ENCODE results near the gene PCDHB11. TPM values are rescaled to one million over a fixed set of nuclear protein-coding genes. Genes with fewer than 3 reads are reported as not detected.
"Not testable (repeated sequence)": the region's sequence is repeated elsewhere in the genome, so short reads cannot be mapped to it uniquely, and the experiment has no call there.

Gene PCDHB11
- total RNA-seq, 1 experiment from 2014 or later = 14.2 TPM

GRCh38 chr5:141172381-141173204 lies 26.8 kb upstream of the PCDHB11 start, which contains the start of gene PCDHB7:
Gene PCDHB7 (plus strand): TSS chr5:141172644. CDS start chr5:141172836, 192 bp downstream.
- intact Hi-C loops (cut with micrococcal nuclease; ENCODE audit: unreplicated experiment) = no loop called here
- peak; percentile 83 for TF ChIP-seq CTCF (conservative IDR thresholded peaks at IDR 0.05; ENCODE audit: low read depth, low read length)
- TF ChIP-seq EZH2 (IDR thresholded peaks at IDR 0.05; ENCODE audit: borderline replicate concordance, low read depth, low read length, poor library complexity, severe bottlenecking) = no peak
- CTCF ChIA-PET = no interaction called here
- H3K9me3 ChIP-seq (ENCODE audit: low read depth, low read length, poor library complexity, severe bottlenecking) = no peaks in the 10 kb centered on the region
- H3K4me3 ChIP-seq (ENCODE audit: low read depth, low read length, poor library complexity, severe bottlenecking) = peak within 1 kb of the TSS; percentile 16
- DNase-seq (ENCODE audit: low spot score) = peak; percentile 85
- H3K27me3 ChIP-seq (replicated peaks; ENCODE audit: insufficient read depth, low read depth, low read length, poor library complexity) = no peaks in the 10 kb centered on the region
- POLR2A ChIA-PET (ENCODE audit: low non-redundant PET) = no interaction called here
- BruUV-seq (replicated peaks) = TSS peak; percentile 43
- no peak within 1 kb of the TSS for H3K27ac ChIP-seq (ENCODE audit: low read depth, low read length, poor library complexity, severe bottlenecking)
- no peaks in the 10 kb centered on the region for H3K4me1 ChIP-seq (ENCODE audit: insufficient read depth, low read length, poor library complexity, severe bottlenecking)
- H3K36me3 ChIP-seq (ENCODE audit: insufficient read depth, low read length, poor library complexity, severe bottlenecking) = no peaks in the 10 kb centered on the region

GRCh38 chr5:141174291-141175104 lies 24.9 kb upstream of the PCDHB11 start:
- BruUV-seq (replicated peaks); DNase-seq (ENCODE audit: low spot score); H3K4me1 ChIP-seq (ENCODE audit: insufficient read depth, low read length, poor library complexity, severe bottlenecking); H3K27me3 ChIP-seq (replicated peaks; ENCODE audit: insufficient read depth, low read depth, low read length, poor library complexity); H3K27ac ChIP-seq (ENCODE audit: low read depth, low read length, poor library complexity, severe bottlenecking); H3K36me3 ChIP-seq (ENCODE audit: insufficient read depth, low read length, poor library complexity, severe bottlenecking); H3K4me3 ChIP-seq (ENCODE audit: low read depth, low read length, poor library complexity, severe bottlenecking); POLR2A ChIA-PET (ENCODE audit: low non-redundant PET); H3K9me3 ChIP-seq (ENCODE audit: low read depth, low read length, poor library complexity, severe bottlenecking); CTCF ChIA-PET; intact Hi-C loops (cut with micrococcal nuclease; ENCODE audit: unreplicated experiment): not testable (repeated sequence)

DNA sequence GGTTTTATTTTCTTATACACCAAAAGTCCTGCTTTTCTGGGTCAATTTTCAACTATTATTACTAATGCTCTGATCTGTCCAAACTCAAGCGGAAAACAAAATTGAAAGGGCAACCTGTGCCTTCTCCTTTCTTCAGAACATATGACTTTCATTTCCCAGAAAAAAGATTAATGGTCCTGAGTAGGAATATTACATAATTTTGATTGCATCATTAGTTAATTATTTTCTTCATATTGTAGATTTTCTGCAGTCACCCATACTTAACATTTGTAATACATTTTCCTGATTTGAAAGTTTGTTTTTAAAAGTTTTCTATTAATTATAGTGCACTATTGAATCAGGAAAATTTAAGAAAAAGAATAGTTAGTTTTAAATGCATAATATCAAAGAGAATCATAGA lies 23.5 kb upstream of the PCDHB11 start:
- Histone ChIP-seq H3K27ac (ENCODE audit: low read depth, low read length, poor library complexity, severe bottlenecking) (no peak overlapping the region), H3K36me3 (ENCODE audit: insufficient read depth, low read length, poor library complexity, severe bottlenecking) (no peaks in the 10 kb centered on the region), H3K4me1 (ENCODE audit: insufficient read depth, low read length, poor library complexity, severe bottlenecking) (no peaks in the 10 kb centered on the region), H3K9me3 (ENCODE audit: low read depth, low read length, poor library complexity, severe bottlenecking) (no peaks in the 10 kb centered on the region), H3K27me3 (replicated peaks; ENCODE audit: insufficient read depth, low read depth, low read length, poor library complexity) (no peaks in the 10 kb centered on the region), H3K4me3 (ENCODE audit: low read depth, low read length, poor library complexity, severe bottlenecking) (no peak overlapping the region)
- TF ChIP-seq EZH2 (IDR thresholded peaks at IDR 0.05; ENCODE audit: borderline replicate concordance, low read depth, low read length, poor library complexity, severe bottlenecking) = no peak
- TF ChIP-seq CTCF (conservative IDR thresholded peaks at IDR 0.05; ENCODE audit: low read depth, low read length) = no peak
- ChIA-PET CTCF (no interaction called here), POLR2A (ENCODE audit: low non-redundant PET) (no interaction called here)
- intact Hi-C loops (cut with micrococcal nuclease; ENCODE audit: unreplicated experiment) = no loop called here
- no peak for DNase-seq (ENCODE audit: low spot score)
- BruUV-seq (replicated peaks) = no TSS peak
